Activated CD4-positive, alpha-beta T cell treated with anti-CD3 and anti-CD28 coated beads, Interleukin-2, amount 50 U/mL, for 16 hours (primary cell): ENCODE measurements around the gene WDCP.
"Not testable (repeated sequence)": the region's sequence is repeated elsewhere in the genome, so short reads cannot be mapped to it uniquely, and the experiment has no call there.

Source experiments
- DNase-seq: peaks from one replicate; pipeline ENCODE4 v3.0.0-alpha.2; 2020

WDCP gene

DNA sequence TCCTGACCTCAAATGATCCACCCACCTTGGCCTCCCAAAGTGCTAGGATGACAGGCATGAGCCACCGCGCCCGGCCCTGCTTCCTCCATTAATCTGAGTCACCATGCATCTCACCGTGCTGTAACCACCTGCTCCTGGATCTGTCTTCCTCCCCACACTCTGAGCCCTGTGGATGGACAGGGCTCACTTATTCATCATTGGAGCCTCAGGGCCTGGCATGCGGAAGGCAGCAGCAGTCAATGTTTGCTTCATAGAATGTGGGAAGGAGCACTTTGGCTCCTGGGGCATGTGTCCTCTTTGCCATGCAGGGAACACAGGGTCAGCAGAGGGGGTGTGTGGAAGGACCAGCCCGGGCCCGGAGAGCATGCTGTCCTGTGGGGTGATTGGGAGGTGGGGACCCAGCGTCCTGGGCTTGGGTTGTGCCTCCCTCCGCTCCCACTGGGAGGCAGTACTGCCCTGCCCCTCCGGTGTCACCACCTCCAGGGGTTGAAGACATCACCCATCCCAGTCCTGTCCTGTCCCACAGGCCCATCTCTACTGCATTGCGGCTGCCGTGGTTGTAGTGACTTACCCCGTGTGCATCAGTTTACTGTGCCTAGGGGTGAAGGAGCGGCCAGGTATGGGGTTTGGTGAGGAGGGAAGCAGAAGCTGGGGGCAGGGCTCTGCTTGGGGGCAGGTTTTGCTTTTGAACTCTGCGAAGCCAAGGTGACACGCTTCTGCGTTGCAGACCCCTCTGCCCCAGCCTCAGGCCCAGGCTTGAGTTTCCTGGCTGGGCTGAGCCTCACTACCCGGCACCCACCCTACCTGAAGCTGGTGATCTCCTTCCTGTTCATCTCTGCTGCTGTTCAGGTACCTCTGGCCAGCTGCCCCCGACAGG is 25.8 kb downstream of the WDCP start:
- DNase-seq: peak; percentile 29

DNA sequence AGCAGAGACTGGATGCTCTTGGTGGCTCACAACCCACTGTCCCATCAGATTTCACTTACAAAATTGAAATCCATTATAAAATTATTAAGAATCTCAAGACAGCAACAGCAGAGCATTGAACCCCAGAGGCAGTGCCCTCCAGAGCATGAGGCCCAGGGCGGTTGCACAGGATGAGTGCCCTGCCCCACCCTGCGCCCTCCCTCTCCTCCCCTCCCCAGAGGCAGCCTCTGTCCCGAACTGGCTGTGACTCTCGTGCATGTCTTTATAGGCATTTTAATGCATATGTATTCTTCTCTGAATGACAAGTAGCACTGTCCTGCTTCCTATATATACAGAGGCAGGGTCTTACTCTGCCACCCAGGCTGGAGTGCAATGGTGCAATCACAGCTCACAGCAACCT is 26.9 kb downstream of the WDCP start:
- no peak for DNase-seq

DNA sequence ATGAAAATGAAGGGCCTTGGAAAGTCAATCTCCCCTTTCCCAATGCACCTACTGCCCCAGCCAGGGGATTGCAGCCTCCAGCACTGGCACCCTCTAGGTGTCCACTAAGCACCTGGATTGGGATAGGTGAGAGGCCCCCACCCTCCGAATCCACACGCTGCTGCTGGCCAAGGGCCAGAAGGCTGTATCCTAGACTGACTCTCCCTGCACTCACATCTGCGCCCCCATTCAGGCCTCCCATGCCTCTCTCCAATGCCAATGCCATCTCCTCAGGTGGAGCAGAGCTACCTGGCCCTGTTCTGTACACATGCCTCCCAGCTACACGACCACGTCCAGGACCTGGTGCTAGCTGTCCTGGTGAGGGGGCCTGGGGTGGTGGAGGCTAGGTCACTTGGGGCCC is 27.5 kb downstream of the WDCP start:
- no peak for DNase-seq

DNA sequence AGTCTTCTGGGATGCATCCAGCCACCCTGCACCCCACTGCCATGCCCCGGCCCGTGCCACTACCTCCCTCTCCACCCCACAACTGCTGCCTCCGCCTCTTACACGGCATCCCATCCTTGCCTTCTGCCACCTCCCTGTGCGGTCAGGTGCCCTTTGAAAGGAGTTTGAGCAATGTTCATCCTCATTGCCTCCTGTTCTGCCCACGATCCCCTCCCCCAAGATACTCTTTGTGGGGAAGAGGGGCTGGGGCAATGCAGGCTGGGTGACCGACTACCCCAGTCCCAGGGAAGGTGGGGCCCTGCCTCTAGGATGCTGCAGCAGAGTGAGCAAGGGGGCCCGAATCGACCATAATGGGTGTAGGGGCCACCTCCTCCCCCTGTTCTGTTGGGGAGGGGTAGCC is 28.9 kb downstream of the WDCP start:
- DNase-seq: no peak

DNA sequence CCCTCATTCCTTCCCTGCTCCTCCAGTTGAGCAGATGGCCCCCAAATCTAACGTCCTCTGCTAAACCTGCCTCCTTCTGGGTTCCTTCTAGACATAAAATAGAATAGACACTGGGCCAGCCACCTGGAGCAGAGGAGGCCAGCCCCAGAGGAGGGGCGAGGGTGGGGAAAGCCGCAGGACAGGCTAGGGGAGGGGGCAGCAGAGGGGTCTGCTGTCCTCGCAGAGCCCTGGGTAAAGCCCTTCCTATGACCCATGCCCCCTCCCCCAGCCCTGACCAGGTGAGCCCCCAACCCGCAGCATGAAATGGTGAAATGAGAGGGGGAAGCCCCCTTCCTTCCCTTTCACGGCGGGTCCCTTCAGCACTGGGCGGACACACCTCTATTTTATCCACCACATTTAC is 29.5 kb downstream of the WDCP start:
- no peak for DNase-seq

DNA sequence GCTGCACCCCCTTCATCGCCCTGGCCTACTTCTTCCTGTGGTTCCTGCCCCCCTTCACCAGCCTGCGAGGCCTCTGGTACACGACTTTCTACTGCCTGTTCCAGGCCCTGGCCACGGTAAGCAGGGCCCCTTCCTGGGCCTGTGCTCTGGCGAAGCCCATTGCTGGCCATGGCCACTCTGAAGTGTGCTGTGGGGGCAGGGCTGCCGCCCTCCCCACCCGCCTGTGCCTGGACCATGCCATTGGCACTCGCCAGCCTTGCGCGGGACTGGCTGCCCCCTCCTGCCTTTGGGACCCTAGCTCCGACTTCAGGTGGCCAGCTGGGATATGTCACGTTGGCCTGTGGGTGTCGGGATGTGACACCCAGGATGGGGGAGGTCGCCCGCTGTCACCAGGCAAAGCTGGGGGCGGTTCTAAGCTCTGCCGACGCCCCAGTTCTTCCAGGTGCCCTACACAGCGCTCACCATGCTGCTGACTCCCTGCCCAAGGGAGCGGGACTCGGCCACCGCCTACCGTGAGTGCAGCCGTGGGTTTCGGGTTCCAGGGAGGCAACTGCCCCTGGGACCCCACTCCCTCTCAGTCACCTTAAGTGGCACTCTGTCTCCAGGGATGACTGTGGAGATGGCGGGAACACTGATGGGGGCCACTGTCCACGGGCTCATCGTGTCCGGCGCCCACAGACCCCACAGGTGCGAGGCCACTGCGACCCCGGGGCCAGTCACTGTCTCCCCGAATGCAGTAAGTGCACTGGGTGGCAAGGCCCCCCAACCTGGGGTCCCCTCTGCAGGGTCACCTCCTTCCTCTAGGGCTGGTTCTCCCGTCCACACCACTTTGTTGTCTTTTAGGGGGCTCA is 30.1 kb downstream of the WDCP start:
- no peak for DNase-seq

DNA sequence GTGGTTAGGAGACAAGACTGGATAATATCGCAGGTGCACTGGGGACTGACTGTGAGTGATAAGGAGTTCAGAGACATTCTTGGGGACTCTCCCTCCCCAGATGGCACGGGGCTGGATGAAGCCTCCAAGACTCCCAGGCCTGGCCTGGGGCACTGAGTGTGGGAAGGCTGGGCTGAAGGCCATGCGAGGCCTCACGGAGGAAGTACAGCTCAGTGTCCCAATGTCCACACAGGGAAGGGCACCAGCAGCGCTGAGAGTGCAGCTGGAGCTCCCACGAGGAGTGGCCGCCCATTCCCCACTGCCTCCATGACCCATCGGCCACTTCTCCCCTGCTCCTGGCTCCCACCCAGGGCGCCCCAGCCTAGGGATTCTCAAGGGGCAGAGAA is 30.8 kb downstream of the WDCP start:
- no peak for DNase-seq

DNA sequence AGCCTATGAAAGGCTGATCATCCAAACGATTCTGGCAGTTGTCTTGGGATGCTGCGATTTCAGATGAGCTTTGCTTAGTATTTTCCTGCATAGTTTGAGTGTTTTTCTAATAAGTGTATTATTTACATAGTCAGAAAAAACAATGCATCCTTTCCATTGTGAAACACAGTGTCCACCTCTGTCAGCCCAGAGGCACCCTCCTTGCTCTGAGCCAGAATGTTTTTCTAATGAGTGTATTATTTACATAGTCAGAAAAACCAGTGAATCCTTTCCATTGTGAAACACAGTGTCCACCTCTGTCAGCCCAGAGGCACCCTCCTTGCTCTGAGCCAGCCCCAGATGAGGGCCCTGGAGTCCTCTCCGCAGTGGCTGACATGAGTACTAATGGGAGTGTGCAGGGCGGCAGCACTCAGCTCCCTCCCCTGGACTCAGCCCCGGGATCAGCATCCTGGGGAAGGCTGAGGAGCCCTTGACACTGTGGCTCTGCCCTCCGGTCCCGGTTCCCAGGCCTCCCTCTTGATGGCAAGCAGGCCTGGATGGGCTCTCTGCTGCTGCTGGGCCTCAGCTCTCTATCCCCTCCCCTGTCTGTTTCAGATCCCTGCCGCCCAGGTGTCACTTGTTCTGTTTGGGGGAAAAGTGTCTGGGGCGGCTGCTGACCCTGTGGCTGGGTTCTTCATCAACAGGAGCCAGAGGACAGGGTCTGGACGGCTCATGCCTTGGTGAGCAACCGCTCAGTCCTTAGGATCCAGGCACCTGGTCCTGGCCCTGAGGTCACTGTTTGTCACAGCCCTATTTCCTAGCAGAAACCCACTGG is 31.4 kb downstream of the WDCP start:
- DNase-seq: no peak

DNA sequence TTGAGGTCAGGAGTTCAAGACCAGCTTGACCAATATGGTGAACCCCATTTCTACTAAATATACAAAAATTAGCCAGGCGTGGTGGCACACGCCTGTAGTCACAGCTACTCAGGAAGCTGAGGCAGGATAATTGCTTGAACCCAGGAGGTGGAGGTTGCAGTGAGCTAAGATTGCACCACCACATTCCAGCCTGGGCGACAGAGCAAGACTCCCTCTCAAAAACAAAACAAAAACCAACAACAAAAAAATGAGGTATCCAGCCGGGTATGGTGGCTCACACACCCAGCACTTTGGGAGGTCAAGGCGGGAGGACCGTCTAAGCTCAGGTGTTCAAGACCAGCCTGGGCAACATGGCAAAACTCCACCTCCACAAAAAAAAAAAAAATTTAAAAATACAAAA is 32.3 kb downstream of the WDCP start:
- not testable (repeated sequence) for DNase-seq

DNA sequence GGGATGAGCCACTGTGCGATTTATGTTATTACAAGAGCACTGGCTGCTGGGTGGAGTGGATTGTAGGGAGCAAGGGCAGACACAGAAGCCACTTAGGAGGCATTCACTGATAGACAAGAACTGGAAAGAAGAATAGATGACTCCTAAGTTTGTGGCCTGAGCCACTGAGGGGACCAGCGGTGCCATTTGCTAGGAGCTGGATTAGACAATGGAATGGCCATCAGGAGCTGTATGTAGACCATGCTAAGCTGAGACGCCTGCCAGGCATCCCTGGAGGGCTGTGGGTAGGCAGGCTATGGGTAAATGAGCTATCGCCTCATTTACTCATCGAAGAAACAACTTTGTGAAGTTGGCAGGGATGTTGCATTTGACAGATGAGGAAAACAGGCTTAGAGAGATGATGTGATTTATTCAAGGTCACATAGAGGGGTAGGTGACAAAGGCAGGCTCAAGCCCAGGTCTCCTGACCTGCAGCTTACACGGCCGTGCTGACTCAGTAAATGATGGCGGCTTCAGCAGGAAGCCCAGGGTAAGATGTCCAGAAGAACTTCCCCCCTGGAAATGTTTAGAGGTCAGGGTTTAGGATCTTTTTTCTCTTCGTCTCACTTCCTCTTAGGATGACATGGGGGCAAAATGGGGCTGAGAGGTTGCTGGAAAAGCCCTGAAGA is 34.5 kb downstream of the WDCP start:
- no peak for DNase-seq

DNA sequence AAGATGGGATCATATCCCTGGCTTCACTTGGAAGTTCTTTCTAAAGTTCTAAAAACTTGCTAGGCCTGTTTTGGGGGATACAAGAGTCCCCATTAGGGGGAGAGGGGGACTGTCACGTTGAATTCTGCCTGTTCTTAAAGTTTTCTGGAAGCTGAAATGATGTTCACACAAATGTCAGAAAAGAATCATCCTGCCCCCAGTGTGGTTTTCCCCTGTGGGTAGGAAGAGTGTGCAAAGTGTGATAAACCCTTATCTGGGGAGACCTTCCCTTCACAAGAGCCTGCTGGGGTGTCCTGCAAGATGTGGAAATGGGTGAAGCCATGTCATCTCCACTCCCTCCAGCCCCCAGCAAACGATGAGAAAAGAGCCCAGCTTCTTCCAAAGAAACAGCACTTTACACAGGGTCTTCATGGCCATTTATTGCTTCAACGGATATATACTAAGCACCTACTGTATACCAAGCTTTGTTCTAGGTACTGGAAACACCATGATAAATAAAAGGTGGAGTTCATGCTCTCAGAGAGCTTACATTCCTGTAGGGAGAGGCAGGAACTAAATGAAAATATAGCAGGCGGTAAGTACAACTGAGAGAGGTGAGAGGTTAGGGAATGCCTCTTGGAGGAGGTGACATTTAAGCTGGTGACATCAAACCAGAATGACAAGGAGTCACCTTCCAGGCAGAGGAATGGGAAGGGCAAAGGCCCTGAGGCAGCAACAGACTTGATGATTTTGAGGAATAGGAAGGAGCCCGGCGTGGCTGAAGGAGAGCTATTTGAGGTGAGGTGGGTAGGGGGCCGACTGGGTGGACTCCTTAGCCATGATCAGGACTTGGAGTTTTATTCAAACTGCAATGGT is 35.7 kb downstream of the WDCP start:
- DNase-seq: no peak

DNA sequence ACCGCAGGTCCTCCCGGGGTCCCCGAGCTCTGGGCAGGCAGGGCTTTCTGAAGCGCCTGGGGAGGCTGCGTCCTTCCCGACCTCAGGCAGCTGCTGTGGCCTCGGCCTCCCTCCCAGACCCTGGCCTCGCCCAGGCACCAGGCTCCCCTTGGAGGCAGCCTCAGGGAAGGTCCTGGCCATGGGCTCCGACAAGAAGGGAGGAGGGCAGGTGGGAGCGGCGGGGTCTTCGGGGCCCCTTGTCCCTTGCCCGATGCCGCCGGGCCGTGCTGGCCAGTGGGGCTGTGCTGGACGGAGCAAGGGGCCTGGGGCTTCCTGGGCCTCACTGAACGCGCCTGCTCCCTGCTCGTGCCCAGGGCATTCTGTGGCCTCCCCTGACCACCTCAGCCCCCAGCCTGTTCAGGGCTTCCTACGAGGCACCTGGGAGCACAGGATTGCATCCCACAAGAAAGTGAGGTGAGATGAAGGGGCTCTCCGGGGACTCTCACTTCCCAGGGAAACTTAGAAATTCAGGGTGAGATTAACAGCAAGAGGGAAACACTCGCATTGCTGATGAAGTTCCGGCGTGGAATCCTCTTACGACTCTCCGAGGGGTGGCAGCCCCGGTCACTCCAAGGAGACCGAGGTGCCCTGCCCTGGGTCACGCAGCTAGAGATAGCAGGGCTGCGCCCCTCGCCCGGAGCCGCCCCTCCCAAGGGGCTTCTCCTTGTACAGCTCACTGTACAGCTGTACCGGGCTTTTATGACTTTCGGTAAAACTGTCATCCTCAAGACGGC is 36.5 kb downstream of the WDCP start:
- no peak for DNase-seq

DNA sequence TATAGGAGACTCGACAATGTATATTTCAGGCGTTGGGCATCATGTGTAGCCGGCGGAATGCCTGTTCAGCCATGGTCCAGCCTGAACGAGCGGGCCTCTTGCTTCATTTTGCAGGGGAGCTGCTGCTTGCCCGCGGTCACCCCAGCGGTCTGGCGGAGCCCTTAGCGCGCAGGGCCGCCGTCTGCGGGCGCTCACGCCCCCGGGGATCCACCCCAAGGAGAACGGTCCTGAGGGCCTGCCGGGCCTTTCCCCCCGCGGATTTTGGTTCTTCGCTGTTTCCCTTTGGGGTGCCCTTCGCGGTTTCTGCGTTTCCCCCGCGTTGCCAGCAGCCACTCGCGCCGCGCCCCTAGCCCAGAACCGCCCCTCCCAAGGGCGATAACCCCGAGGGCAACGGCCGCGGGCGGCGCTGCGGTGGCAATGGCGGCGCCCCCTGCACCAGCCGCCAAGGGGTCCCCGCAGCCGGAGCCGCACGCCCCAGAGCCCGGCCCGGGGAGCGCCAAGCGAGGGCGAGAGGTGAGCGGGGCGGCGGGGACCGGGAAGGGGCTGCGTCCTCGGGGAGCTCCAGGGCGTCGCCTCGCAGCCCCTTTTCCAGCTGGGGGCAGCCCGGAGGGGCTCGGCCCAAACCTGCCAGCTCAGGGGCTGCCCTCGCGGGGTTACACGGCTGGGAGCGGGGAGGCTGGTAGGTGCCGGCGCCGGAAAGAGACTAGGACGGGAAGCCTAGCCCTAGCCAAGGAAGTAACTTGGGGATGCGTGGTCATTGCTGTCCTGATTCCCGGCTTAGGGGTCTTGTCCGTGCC is 37.3 kb downstream of the WDCP start, which contains the start of gene MFSD2B:
TSS of gene MFSD2B (plus strand) at position 406 of the 797 bp plus-strand sequence. CDS start at position 418, 12 bp downstream.
- no peak for DNase-seq

DNA sequence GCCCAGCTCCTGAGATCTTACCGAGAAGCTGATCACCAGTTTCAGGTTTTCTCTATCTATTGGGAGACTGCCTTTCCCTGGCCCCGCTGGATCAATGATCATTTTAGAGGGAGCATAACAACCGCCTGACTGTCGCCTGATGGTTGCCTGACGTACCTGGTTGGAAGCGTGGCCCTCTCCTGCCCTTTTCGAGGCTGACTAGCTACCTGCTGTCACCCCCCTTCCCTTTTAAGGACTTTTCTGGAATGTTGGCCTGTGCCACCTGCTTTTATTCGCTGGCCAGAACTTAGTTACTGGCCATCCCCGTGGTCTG is 37.9 kb downstream of the WDCP start:
- no peak for DNase-seq

DNA sequence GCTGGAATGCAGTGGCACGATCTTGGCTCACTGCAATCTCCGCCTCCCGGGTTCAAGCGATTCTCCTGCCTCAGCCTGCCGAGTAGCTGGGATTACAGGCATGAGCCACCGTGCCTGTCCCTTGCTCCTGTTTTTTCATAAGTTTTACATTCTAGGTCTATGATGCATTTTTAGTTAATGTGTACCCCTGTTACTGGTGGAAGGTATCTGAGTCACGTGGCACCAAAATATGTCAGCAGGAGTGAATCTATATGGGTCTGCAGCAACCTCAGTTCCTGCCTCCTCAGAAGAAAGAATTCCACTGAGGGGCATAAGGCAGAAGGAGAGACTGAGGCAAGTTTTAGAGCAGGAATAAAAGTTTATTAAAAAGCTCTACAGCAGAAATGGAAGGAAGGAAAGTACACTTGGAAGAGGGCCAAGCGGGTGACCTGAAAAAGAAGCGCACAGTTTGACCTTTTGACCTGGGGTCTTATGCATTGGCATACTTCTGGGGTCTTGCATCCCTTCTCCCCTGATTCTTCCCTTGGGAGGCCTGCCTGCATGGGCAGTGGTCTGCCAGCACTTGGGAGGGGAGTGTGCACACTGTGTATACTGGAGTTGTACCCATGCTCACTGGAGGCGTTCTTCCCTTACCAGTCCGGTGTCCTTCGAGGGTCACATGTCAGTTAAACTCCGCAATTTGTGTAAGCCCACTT is 38.4 kb downstream of the WDCP start:
- no peak for DNase-seq

DNA sequence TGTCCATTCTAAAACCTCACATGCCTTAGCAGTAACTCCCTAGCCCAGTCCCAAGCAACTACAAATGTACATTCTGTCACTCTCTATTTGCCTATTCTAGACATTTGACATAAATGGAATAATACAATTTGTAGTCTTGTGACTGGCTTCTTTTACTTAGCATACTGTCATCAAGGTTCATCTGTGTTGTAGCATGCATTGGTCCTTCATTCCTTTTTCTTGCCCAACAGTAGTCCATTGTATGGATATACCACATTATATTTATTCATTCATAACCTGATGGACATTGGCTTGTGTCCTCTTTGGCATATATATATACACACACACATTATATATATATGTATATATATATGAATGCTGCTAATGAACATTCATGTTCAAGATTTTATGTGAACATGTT is 39.5 kb downstream of the WDCP start:
- DNase-seq: no peak

DNA sequence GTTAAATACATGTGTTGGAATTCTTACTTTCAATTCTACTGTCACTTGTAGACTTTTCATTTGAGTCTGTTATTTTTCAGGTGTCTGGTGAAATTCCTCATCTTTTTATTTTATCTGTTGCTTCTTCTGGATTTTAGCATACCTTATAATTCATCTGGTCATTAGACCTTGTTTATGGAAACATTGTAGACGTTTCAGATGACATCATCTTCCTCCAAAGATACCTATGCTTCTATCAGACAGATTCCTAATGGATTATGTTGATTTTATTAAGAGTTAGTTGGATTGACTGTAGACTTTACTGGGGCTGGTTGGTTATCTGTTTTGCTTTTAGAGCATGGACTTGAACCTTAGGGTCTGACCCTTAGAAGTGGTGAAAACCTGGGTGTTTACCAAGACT is 52.6 kb downstream of the WDCP start:
- DNase-seq: no peak

DNA sequence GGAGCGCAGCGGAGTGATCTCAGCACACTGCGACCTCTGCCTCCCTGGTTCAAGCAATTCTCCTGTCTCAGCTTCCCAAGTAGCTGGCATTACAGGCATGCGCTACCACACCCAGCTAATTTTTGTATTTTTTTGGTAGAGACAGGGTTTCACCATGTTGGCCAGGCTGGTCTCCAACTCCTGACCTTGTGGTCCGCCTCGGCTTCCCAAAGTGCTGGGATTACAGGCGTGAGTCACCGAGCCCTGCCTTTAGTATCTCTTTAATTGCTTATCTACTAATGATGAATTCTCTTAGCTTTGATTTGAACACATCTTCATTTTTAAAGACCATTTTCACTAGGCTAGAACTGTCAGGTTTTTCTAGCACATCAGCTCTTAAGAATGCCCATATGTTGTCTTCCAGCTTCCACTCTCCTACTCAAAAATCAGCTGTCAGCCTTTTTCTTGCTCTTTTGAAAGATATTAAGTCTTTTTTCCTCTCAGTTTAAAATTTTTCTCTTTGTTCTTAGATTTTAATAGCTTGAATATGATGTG is 53.4 kb downstream of the WDCP start:
- DNase-seq: no peak

DNA sequence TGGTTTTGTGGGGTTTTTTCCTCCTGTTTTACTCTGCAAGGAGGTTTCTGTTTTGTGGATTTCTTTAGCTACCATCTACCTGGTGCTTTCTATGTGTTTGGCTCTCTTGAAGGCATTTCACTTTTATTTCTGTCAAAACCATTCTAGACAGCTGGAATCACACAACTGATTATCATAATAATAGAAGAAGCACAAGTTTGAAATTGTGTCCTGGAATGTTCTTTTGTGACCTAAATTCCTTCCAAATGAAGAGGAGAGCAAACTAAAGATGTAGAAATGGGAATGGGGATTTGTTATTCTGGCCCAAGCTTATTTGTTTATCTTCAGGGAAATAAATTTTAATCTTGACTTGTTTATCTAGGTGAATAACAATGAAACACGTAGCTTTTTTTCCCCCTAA is 54.3 kb downstream of the WDCP start:
- DNase-seq: no peak
